ENCODE measurements around the gene GM2A.

The GM2A gene

GRCh38 chr5:151310932-151311331, 57.9 kb downstream of the GM2A start:
- ATAC-seq = no peak
- TF ChIP-seq TOX (CRISPR knock-in tag; IDR thresholded peaks at IDR 0.05; ENCODE audit: borderline replicate concordance) (no peak), ZNF8 (CRISPR knock-in tag; IDR thresholded peaks at IDR 0.05) (no peak), TSHZ2 (CRISPR knock-in tag; IDR thresholded peaks at IDR 0.05) (no peak), ARNTL (CRISPR knock-in tag; IDR thresholded peaks at IDR 0.05; ENCODE audit: borderline replicate concordance, low read depth) (no peak), SNAI2 (CRISPR knock-in tag; IDR thresholded peaks at IDR 0.05) (no peak), PATZ1 (CRISPR knock-in tag; IDR thresholded peaks at IDR 0.05; ENCODE audit: borderline replicate concordance) (no peak), PPARA (CRISPR knock-in tag; IDR thresholded peaks at IDR 0.05; ENCODE audit: borderline replicate concordance) (no peak), ZNF565 (CRISPR knock-in tag; conservative IDR thresholded peaks at IDR 0.05; ENCODE audit: low read depth) (no peak), CREB5 (CRISPR knock-in tag; IDR thresholded peaks at IDR 0.05; ENCODE audit: low read depth) (no peak), RARB (CRISPR knock-in tag; IDR thresholded peaks at IDR 0.05) (no peak), CSDC2 (CRISPR knock-in tag; IDR thresholded peaks at IDR 0.05) (no peak), OSR1 (CRISPR knock-in tag; IDR thresholded peaks at IDR 0.05) (no peak), ESRRG (CRISPR knock-in tag; IDR thresholded peaks at IDR 0.05) (no peak), POU6F1 (CRISPR knock-in tag; IDR thresholded peaks at IDR 0.05; ENCODE audit: borderline replicate concordance, low read depth) (no peak), ZFP30 (CRISPR knock-in tag; IDR thresholded peaks at IDR 0.05) (no peak), TCF4 (CRISPR knock-in tag; IDR thresholded peaks at IDR 0.05; ENCODE audit: borderline replicate concordance) (no peak), CSRNP3 (CRISPR knock-in tag; IDR thresholded peaks at IDR 0.05) (no peak), ZC3H10 (CRISPR knock-in tag; IDR thresholded peaks at IDR 0.05) (no peak), GLIS3 (CRISPR knock-in tag; IDR thresholded peaks at IDR 0.05) (no peak)

GRCh38 chr5:151312756-151313324, 59.9 kb downstream of the GM2A start:
- TF ChIP-seq BACH2 (CRISPR knock-in tag; IDR thresholded peaks at IDR 0.05; ENCODE audit: borderline replicate concordance) = no peak
- no peak for TF ChIP-seq RARB (CRISPR knock-in tag; IDR thresholded peaks at IDR 0.05)
- no peak for TF ChIP-seq POU6F1 (CRISPR knock-in tag; IDR thresholded peaks at IDR 0.05; ENCODE audit: borderline replicate concordance, low read depth)
- no peak for TF ChIP-seq TSHZ2 (CRISPR knock-in tag; IDR thresholded peaks at IDR 0.05)
- TF ChIP-seq PPARA (CRISPR knock-in tag; IDR thresholded peaks at IDR 0.05; ENCODE audit: borderline replicate concordance) = no peak
- TF ChIP-seq GLIS3 (CRISPR knock-in tag; IDR thresholded peaks at IDR 0.05) = no peak
- TF ChIP-seq ZC3H10 (CRISPR knock-in tag; IDR thresholded peaks at IDR 0.05) = no peak
- TF ChIP-seq ESRRG (CRISPR knock-in tag; IDR thresholded peaks at IDR 0.05) = no peak
- no peak for TF ChIP-seq CREB5 (CRISPR knock-in tag; IDR thresholded peaks at IDR 0.05; ENCODE audit: low read depth)
- TF ChIP-seq ISL1 (CRISPR knock-in tag; IDR thresholded peaks at IDR 0.05) = no peak
- no peak for TF ChIP-seq CSRNP3 (CRISPR knock-in tag; IDR thresholded peaks at IDR 0.05)
- TF ChIP-seq SNAI2 (CRISPR knock-in tag; IDR thresholded peaks at IDR 0.05) = no peak
- no peak for TF ChIP-seq ARNTL (CRISPR knock-in tag; IDR thresholded peaks at IDR 0.05; ENCODE audit: borderline replicate concordance, low read depth)
- ATAC-seq = no peak
